ENCODE data around the gene INSYN2A.

The INSYN2A gene

GRCh38 chr10:127203067-127203466 is 6.7 kb upstream of the INSYN2A start:
- no peak for TF ChIP-seq CTCF (IDR thresholded peaks at IDR 0.05)
- H3K36me3 Mint-ChIP-seq (ENCODE audit: low read depth) = peaks cover 23% of the 10 kb centered on the region
- peaks cover 8% of the 10 kb centered on the region for H3K27me3 Mint-ChIP-seq (ENCODE audit: low read depth, poor library complexity)
- no peak for DNase-seq
- H3K4me3 Mint-ChIP-seq = no peak overlapping the region
- H3K27ac Mint-ChIP-seq = no peak overlapping the region
- peaks cover 11% of the 10 kb centered on the region for H3K4me1 Mint-ChIP-seq
- H3K9me3 Mint-ChIP-seq = no peaks in the 10 kb centered on the region

- peaks cover 23% of the 10 kb centered on the region for H3K27me3 Mint-ChIP-seq (ENCODE audit: low read depth, poor library complexity)
- H3K9me3 Mint-ChIP-seq = no peaks in the 10 kb centered on the region
- peaks cover 25% of the 10 kb centered on the region for H3K4me1 Mint-ChIP-seq
- no peak for DNase-seq
- no peak overlapping the region for H3K4me3 Mint-ChIP-seq
- no peak overlapping the region for H3K27ac Mint-ChIP-seq
- H3K36me3 Mint-ChIP-seq (ENCODE audit: low read depth) = peaks cover 23% of the 10 kb centered on the region
- no peak for TF ChIP-seq CTCF (IDR thresholded peaks at IDR 0.05)
These were observed 4.3 kb upstream of the INSYN2A start for GRCh38 chr10:127200646-127201045.

GRCh38 chr10:127198721-127199120 is 2.3 kb upstream of the INSYN2A start:
- H3K36me3 Mint-ChIP-seq (ENCODE audit: low read depth) = peaks cover 8% of the 10 kb centered on the region
- TF ChIP-seq CTCF (IDR thresholded peaks at IDR 0.05) = no peak
- H3K4me3 Mint-ChIP-seq = no peak overlapping the region
- peaks cover 29% of the 10 kb centered on the region for H3K4me1 Mint-ChIP-seq
- H3K9me3 Mint-ChIP-seq = no peaks in the 10 kb centered on the region
- no peak overlapping the region for H3K27ac Mint-ChIP-seq
- no peak for DNase-seq
- peaks cover 42% of the 10 kb centered on the region for H3K27me3 Mint-ChIP-seq (ENCODE audit: low read depth, poor library complexity)

GRCh38 chr10:127198307-127198706 is 1.9 kb upstream of the INSYN2A start:
- Mint-ChIP-seq H3K4me3 (peak overlapping the region; percentile 63), H3K9me3 (no peaks in the 10 kb centered on the region), H3K27me3 (ENCODE audit: low read depth, poor library complexity) (peaks cover 43% of the 10 kb centered on the region), H3K4me1 (peaks cover 29% of the 10 kb centered on the region), H3K36me3 (ENCODE audit: low read depth) (peaks cover 5% of the 10 kb centered on the region), H3K27ac (no peak overlapping the region)
- no peak for TF ChIP-seq CTCF (IDR thresholded peaks at IDR 0.05)
- no peak for DNase-seq

- Mint-ChIP-seq H3K27ac (no peak overlapping the region), H3K9me3 (no peaks in the 10 kb centered on the region), H3K4me3 (peak overlapping the region; percentile 81), H3K36me3 (ENCODE audit: low read depth) (no peaks in the 10 kb centered on the region), H3K27me3 (ENCODE audit: low read depth, poor library complexity) (peaks cover 54% of the 10 kb centered on the region), H3K4me1 (peaks cover 29% of the 10 kb centered on the region)
- no peak for TF ChIP-seq CTCF (IDR thresholded peaks at IDR 0.05)
- no peak for DNase-seq
These were observed 702 bp upstream of the INSYN2A start for GRCh38 chr10:127197154-127197432.

GRCh38 chr10:127195571-127196281 is 665 bp downstream of the INSYN2A start:
- H3K4me1 Mint-ChIP-seq = peaks cover 23% of the 10 kb centered on the region
- no peaks in the 10 kb centered on the region for H3K9me3 Mint-ChIP-seq
- no peaks in the 10 kb centered on the region for H3K36me3 Mint-ChIP-seq (ENCODE audit: low read depth)
- peaks cover 66% of the 10 kb centered on the region for H3K27me3 Mint-ChIP-seq (ENCODE audit: low read depth, poor library complexity)
- H3K4me3 Mint-ChIP-seq = peak overlapping the region; percentile 74
- TF ChIP-seq CTCF (IDR thresholded peaks at IDR 0.05) = no peak
- no peak overlapping the region for H3K27ac Mint-ChIP-seq
- peak; percentile 33 for DNase-seq
